Pancreas (tissue), 10 donors: ENCODE results near the gene SERPINE2. TPM values are rescaled to one million over a fixed set of nuclear protein-coding genes. Genes with fewer than 3 reads are reported as not detected.

Source experiments
- ATAC-seq, 4 donors: fragments of 200-7000 bp; cut with Tn5 transposase; one replicate each; pipeline versions ENCODE4 v1.8.0 to v1.9.1; 2020; ENCODE audit warnings: mild to moderate bottlenecking in 4 of 4, moderate library complexity in 4 of 4
- DNase-seq, 6 donors: peaks; one replicate each; pipeline ENCODE4 v3.0.0-alpha.2; 2020
- FAIRE-seq: peaks from 2 replicates; lab custom pipeline; 2012; peaks lifted over from hg19 to GRCh38; lab: Jason Lieb, UNC
- H3K27ac ChIP-seq, 4 donors: fragments of 200-600 bp; sonication (generic); 1 replicate in 3 of 4; 2 replicates in 1 of 4; pipeline versions ENCODE4 v1.5.0 to v1.8.0; 2020
- H3K27me3 ChIP-seq, 4 donors: fragments of 200-600 bp; one replicate each; pipeline ENCODE4 v1.8.0; 2021
- H3K36me3 ChIP-seq, 3 donors: fragments of 200-600 bp; sonication (generic) in 1 of 3; one replicate each; pipeline versions ENCODE4 v1.5.0 to v1.8.0; 2020 to 2021
- H3K4me1 ChIP-seq, 3 donors: fragments of 200-600 bp; one replicate each; pipeline ENCODE4 v1.8.0; 2021
- H3K4me3 ChIP-seq, 4 donors: fragments of 200-600 bp; sonication (generic) in 2 of 4; one replicate each; pipeline versions ENCODE4 v1.5.0 to v1.8.0; 2020 to 2021
- H3K9me3 ChIP-seq, 4 donors: fragments of 200-600 bp; one replicate each; pipeline ENCODE4 v1.8.0; 2021
- CTCF ChIP-seq, 4 donors: fragments of 200-600 bp; sonication (generic) in 3 of 4; IDR thresholded peaks; one replicate each; pipeline versions ENCODE4 v1.5.0 to v1.8.0; 2021; ENCODE audit warnings: antibody characterized with exemption in 4 of 4
- WGBS, 2 donors: extraction: QIAGEN DNeasy Blood & Tissue Kit; methylation state at CpG; one replicate each; pipeline ENCODE4 v1.1.7; 2013; 5-methylcytosine and 5-hydroxymethylcytosine counted together
- intact Hi-C, 3 donors: fragments of 100-400 bp; cut with DNase I; formaldehyde crosslinking; loops; one replicate each; pipeline versions ENCODE4 v1.11.1 to v1.14.2; 2022
- polyA plus RNA-seq, 2 donors: library from polyadenylated mRNA; stranded (reverse); fragments of 200-250 nt; gene quantifications; one replicate each; pipeline ENCODE4 v1.2.3, GENCODE V29; 2013
- total RNA-seq, 6 donors: library from RNA; stranded (reverse); fragmentation: NEBNext Ultra II Directional in 4 of 6; extraction: Animal tissue kit (Norgen Biotek cat#: 25700) in 4 of 6; gene quantifications; one replicate each; pipeline versions ENCODE4 v1.2.1 to v1.2.4, GENCODE V29; 2021 to 2023
- donor health status: healthy with polysubstance abuse.
- donor health status: DM: no; HTN: no; CAD: no; lungs with moderate emphysema.
- donor health status: DM: no; HTN: no; CAD: no.
- donor health status: control.
- donor health status: control.
- donor health status: Bipolar disorder and iron deficiency.
- donor health status: DM: yes; HTN: yes; CAD: no.
- donor health status: DM: no; HTN: no; CAD: no.
- donor health status: DM: no; HTN: no; CAD: no.
- donor health status: DM: yes; HTN: yes; CAD: no.

Gene SERPINE2
- total and polyA plus RNA-seq, 8 donors: 1.0 to 14.8 (median 2.8) TPM

- H3K9me3 ChIP-seq: no peaks in the 10 kb centered on the region
- WGBS, 2 donors: 93 to 98% methylated on average over 2 of the region's 2 CpGs
- H3K27ac ChIP-seq: no peak overlapping the region
- H3K36me3 ChIP-seq: no peaks in the 10 kb centered on the region
- no peaks in the 10 kb centered on the region for H3K4me1 ChIP-seq
- no peak for ATAC-seq
- no peak for TF ChIP-seq CTCF (IDR thresholded peaks at IDR 0.05)
- no peaks in the 10 kb centered on the region for H3K27me3 ChIP-seq
- DNase-seq: no peak
- FAIRE-seq: no peak
- intact Hi-C loops: loop anchor here in 1 of 3 donors (10.0 kb wide), 1 partner anchor 315 kb away; no protein-coding TSS in a partner anchor
- H3K4me3 ChIP-seq: no peak overlapping the region
Observed at GRCh38 chr2:223979730-223980396, 59.2 kb downstream of the SERPINE2 start.

DNA sequence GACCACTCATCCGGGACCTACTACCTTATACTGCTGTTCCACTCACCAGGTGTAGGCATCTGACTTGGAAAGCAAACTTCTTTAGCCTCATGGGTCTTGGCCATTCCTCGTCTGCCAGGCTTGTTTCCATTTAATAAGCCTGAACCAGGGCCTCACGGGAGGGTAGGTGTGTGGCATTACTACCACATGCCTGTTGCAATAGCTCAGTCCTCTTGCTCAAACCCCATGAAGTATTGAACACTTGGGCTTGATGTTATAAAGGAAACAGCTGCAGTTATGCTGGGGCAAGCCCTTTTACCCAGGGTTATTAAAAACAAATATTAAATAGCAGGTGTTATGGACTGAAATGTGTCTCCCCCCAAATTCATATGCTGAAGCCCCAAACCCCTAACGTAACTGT, 60.6 kb downstream of the SERPINE2 start:
- no peaks in the 10 kb centered on the region for H3K9me3 ChIP-seq
- 84 to 87% methylated on average over 4 of the region's 4 CpGs for WGBS, 2 donors
- intact Hi-C loops: no loop called here
- ATAC-seq (no peak), DNase-seq (no peak), FAIRE-seq (no peak)
- H3K27ac ChIP-seq: no peak overlapping the region
- no peak overlapping the region for H3K4me3 ChIP-seq
- no peaks in the 10 kb centered on the region for H3K36me3 ChIP-seq
- H3K4me1 ChIP-seq: no peaks in the 10 kb centered on the region
- no peaks in the 10 kb centered on the region for H3K27me3 ChIP-seq
- no peak for TF ChIP-seq CTCF (IDR thresholded peaks at IDR 0.05)

- Histone ChIP-seq H3K4me3 (no peak overlapping the region), H3K4me1 (no peaks in the 10 kb centered on the region), H3K9me3 (no peaks in the 10 kb centered on the region), H3K27me3 (no peaks in the 10 kb centered on the region), H3K27ac (no peak overlapping the region), H3K36me3 (no peaks in the 10 kb centered on the region)
- intact Hi-C loops: no loop called here
- 62 to 67% methylated on average over 3 of the region's 3 CpGs for WGBS, 2 donors
- FAIRE-seq (no peak), ATAC-seq (no peak), DNase-seq (no peak)
- no peak for TF ChIP-seq CTCF (IDR thresholded peaks at IDR 0.05)
Observed at GRCh38 chr2:223976635-223977226, 62.4 kb downstream of the SERPINE2 start.

DNA sequence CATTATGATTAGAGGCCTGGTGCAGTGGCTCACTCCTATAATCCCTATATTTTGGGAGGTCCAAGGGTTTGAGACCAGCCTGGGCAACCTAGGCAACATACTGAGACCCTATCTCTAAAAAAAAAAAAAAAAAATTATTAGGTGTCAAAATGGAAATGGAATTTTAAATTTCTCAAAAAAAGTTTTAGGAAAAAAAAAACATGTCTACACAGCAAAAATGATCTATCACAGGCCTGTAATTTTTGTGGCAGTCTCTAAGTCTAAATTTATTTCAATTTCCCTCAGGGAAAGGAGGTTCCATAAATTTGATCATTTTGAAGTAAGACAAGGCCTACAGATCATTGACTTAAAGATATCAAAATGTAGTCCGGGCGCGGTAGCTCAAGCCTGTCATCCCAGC, 65.5 kb downstream of the SERPINE2 start:
- FAIRE-seq: no peak
- Histone ChIP-seq H3K27ac (no peak overlapping the region), H3K36me3 (no peaks in the 10 kb centered on the region), H3K27me3 (no peaks in the 10 kb centered on the region), H3K4me3 (no peak overlapping the region), H3K4me1 (no peaks in the 10 kb centered on the region), H3K9me3 (no peaks in the 10 kb centered on the region)
- no peak for ATAC-seq
- intact Hi-C loops: loop anchor here in 1 of 3 donors (5.0 kb wide), 1 partner anchor 309 kb away; no protein-coding TSS in a partner anchor
- WGBS, 2 donors: 92 to 97% methylated on average over 3 of the region's 3 CpGs
- TF ChIP-seq CTCF (IDR thresholded peaks at IDR 0.05): no peak
- no peak for DNase-seq

- 78 to 82% methylated on average over 7 of the region's 7 CpGs for WGBS, 2 donors
- peaks cover 0 to 2% (median 0%) of the 10 kb centered on the region in 3 donors for H3K36me3 ChIP-seq
- no peak for DNase-seq
- FAIRE-seq: no peak
- intact Hi-C loops: loop anchor here in 1 of 3 donors (5.0 kb wide), 1 partner anchor 310 kb away; no protein-coding TSS in a partner anchor
- no peaks in the 10 kb centered on the region for H3K4me1 ChIP-seq
- no peak for ATAC-seq
- no peak overlapping the region for H3K4me3 ChIP-seq
- no peak overlapping the region for H3K27ac ChIP-seq
- TF ChIP-seq CTCF (IDR thresholded peaks at IDR 0.05): no peak
- H3K27me3 ChIP-seq: no peaks in the 10 kb centered on the region
- H3K9me3 ChIP-seq: no peaks in the 10 kb centered on the region
Observed at GRCh38 chr2:223972656-223973102, 66.4 kb downstream of the SERPINE2 start.
